ENCODE measurements around the gene DMXL1. TPM values are rescaled to one million over a fixed set of nuclear protein-coding genes. Genes with fewer than 3 reads are reported as not detected.

Gene DMXL1
- total and polyA plus RNA-seq, 11 donors = 8.2 to 39.0 (median 27.0) TPM

- intact Hi-C loops (cut with DNase I) = no loop called here
- H3K36me3 ChIP-seq = peaks cover 0 to 44% (median 26%) of the 10 kb centered on the region in 9 donors
- ATAC-seq = no peak
- no peaks in the 10 kb centered on the region for H3K27me3 ChIP-seq
- H3K27ac ChIP-seq = no peak overlapping the region
- no peaks in the 10 kb centered on the region for H3K9me3 ChIP-seq
- no peaks in the 10 kb centered on the region for H3K4me1 ChIP-seq
- TF ChIP-seq POLR2A (IDR thresholded peaks at IDR 0.05) (no peak), CTCF (IDR thresholded peaks at IDR 0.05) (no peak)
- no peak for DNase-seq
- no peak overlapping the region for H3K4me3 ChIP-seq
These were observed 35.1 kb downstream of the DMXL1 start for GRCh38 chr5:119105971-119106370.

- Histone ChIP-seq H3K4me1 (no peaks in the 10 kb centered on the region), H3K4me3 (no peak overlapping the region), H3K9me3 (no peaks in the 10 kb centered on the region), H3K27ac (no peak overlapping the region), H3K27me3 (no peaks in the 10 kb centered on the region), H3K36me3 (peaks cover 0 to 86% (median 61%) of the 10 kb centered on the region in 9 donors)
- intact Hi-C loops (cut with DNase I) = no loop called here
- ATAC-seq (no peak), DNase-seq (no peak)
- WGBS, 4 donors = 92 to 96% (median 95%) methylated on average over 5 of the region's 5 CpGs
- TF ChIP-seq CTCF (IDR thresholded peaks at IDR 0.05) (no peak), POLR2A (IDR thresholded peaks at IDR 0.05) (no peak)
These were observed 41.3 kb downstream of the DMXL1 start for GRCh38 chr5:119112151-119112550.

- no peak overlapping the region for H3K27ac ChIP-seq
- intact Hi-C loops (cut with DNase I) = no loop called here
- TF ChIP-seq CTCF (IDR thresholded peaks at IDR 0.05) (no peak), POLR2A (IDR thresholded peaks at IDR 0.05) (no peak)
- no peaks in the 10 kb centered on the region for H3K9me3 ChIP-seq
- H3K27me3 ChIP-seq = no peaks in the 10 kb centered on the region
- 97 to 100% (median 98%) methylated on average over 2 of the region's 2 CpGs for WGBS, 4 donors
- H3K4me1 ChIP-seq = no peaks in the 10 kb centered on the region
- H3K36me3 ChIP-seq = peaks cover 0 to 91% (median 81%) of the 10 kb centered on the region in 9 donors
- H3K4me3 ChIP-seq = no peak overlapping the region
- DNase-seq (no peak), ATAC-seq (no peak)
These were observed 46.4 kb downstream of the DMXL1 start for GRCh38 chr5:119117237-119117636.

GRCh38 chr5:119118000-119118399, 47.1 kb downstream of the DMXL1 start:
- no peak overlapping the region for H3K27ac ChIP-seq
- H3K27me3 ChIP-seq = no peaks in the 10 kb centered on the region
- peaks cover 0 to 84% (median 73%) of the 10 kb centered on the region in 9 donors for H3K36me3 ChIP-seq
- H3K4me1 ChIP-seq = no peaks in the 10 kb centered on the region
- no peak for TF ChIP-seq POLR2A (IDR thresholded peaks at IDR 0.05)
- TF ChIP-seq CTCF (IDR thresholded peaks at IDR 0.05) = no peak
- intact Hi-C loops (cut with DNase I) = no loop called here
- no peak for ATAC-seq
- H3K4me3 ChIP-seq = no peak overlapping the region
- no peak for DNase-seq
- H3K9me3 ChIP-seq = no peaks in the 10 kb centered on the region

Data from heart left ventricle (tissue), 16 donors.